CD1c-positive myeloid dendritic cell (primary cell): ENCODE measurements around the gene COMT.

Source experiments
- DNase-seq: peaks from one replicate; pipeline ENCODE4 v3.0.0-alpha.2; 2016; ENCODE audit errors: extremely low spot score

The COMT gene

DNA sequence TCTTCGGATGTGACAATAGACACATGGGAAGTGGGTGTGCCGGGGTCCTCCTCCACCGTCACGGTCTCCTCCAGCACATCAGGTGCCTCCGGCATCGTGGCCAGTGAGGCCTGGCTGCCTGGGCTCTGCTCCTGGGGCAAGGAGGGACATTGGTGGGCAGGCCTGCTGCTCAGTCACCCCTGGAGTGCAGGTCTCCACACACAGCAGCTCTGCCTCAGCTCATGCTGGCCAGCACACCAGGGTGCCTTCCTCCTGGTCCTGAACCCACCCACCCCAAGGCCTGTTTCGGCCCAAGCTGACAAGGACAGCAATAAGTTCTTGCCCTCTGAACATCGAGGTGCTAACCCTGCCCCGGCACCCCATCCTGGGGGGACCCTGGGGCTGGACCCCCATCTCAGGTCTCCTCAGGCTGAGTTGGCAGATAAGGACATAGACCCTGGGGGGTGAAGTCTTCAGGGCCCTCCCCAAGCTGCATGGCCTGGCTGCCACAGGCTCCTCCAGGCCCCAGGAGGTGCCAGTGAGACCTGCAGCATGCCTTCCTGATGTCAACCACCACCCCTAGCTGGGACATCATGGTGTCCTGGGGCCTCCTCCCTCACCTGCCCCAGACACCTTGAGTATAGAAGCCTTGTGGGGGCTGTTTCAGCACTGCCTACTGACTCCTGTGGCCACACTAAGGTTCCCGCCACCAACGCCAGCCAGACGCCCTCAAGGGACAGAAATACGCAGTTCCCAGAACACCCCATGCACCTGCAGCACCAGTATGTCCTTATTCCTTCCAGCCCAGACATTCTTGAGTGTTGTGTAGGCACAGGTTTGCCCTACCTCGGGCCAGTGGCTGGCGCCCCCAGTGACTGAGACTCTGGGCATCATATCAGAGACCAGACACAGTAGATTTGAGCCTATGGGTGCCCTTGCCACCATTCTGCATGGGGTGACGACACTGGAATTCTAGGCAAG, 40.7 kb downstream of the COMT start:
- no peak for DNase-seq

- DNase-seq: no peak
These were observed 41.5 kb downstream of the COMT start for GRCh38 chr22:19982991-19983578.

- no peak for DNase-seq
These were observed 42.2 kb downstream of the COMT start for GRCh38 chr22:19983741-19984140.

GRCh38 chr22:19984201-19984753, 42.7 kb downstream of the COMT start:
- DNase-seq: no peak

DNA sequence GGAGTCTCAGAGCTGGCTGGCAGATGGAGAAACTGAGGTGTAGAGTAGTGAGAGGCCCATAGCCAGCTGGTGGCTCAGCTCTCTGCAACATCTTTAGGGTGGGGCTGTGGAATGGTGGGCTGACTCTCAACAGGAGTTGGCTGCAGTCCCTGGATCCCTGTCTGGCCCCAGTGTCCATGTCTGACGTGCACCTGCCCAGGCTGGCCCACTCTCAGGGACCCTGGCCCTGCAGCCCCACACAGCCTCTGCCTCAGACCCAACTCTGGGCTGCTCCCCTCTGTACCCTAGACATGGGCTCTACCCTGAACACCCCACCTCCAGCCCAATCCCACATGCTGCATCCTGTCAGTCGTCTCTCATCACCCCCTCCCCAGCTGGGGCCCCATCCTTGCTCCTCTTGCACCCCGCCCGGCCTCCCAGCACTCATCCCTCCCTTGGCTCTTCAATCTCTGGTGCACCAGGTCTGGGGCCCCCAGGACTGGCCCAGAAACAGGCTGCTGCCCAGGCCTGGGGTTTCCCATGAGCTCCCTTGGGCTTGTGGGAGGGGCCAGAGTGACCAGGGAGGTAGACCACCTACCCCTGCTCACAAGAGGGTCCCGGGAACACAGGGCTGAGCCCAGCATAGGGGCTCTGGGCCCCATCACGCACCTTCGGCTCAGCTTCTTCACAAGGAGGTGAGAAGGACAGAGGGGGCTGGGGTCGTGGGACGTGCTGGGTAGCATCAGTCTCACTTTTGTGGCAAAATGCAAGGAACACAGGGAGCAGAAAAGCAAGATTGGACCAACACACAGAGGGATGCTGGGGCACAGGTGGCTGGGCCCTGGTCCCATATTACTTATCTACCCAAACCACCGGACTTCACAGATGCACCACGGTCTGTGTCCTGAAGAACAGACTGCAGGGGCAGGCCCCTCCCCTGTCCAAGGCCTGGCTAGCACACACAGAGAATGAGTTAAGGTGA, 43.6 kb downstream of the COMT start:
- no peak for DNase-seq

GRCh38 chr22:19986011-19986409, 44.4 kb downstream of the COMT start:
- no peak for DNase-seq

DNA sequence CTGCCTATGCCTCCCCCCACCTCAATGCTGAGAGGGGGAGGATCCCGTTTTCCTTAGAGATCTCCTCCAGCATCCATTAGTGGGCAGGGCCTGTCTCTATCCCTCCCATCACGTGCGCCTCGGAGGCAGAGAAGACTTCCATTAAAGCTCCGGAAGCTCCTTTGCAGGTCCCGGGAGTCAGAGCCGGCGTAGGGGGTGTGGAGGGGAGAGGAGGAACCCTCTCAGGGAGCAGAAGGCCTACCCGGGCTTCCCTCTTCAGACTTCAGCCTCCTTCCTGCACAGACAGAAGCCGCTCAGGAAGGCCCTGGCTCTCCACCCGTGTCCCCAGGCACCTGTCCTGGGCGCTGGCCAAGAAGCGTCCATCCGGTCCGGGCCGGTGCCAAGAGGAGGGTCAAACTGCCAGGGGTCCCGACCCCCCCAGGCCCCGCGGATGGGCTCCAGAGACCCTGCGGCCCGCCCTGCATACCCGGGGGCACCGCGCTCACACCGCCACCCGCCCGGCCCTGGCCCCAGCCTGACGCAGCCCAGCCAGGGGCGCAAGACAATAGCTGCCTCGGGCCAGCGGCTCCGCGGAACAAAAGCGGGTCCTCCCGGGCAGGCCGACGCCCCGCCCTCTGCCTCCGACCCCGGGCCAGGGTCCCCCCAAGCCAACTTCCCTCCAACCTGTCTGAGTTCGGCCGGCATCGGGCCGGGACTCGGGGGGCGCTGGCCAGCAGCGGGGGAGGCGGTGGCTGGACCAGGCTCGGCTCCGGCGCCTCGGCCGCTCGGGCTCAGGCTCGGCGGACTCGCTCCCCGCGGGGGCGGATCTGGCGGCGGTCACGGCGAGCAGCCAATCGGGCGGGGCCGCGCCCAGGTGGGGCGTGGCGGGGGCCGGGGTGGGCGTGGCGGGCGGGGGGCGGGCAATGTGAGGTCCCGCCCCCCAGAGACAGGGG, 45.1 kb downstream of the COMT start:
- DNase-seq: peak; percentile 84

GRCh38 chr22:19987394-19988306, 46.1 kb downstream of the COMT start:
- no peak for DNase-seq

DNA sequence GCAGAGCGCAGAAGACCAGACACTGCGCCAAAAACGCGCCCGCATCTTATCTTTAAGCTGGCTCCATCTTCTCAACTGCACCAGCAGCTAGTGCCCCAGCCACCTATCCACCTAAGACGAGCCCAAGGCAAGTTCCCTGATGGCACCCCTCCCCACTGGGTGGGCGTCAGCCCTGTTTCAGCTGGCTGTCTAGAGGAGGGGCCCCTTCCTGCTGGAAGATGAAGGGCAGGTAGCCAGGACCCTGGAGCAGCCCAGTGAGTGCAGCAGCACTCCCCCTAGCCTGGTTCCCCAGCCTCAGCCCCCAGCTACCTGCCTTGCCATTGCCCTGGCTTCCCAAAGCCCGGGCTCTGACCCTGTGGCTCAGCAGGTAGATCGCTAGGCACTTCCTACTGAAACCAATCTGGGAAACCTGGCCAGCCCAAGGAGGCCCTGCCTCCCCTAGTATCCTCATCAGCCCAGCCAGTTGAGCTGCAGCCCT, 46.8 kb downstream of the COMT start:
- DNase-seq: no peak

- DNase-seq: no peak
These were observed 47.6 kb downstream of the COMT start for GRCh38 chr22:19988965-19989724.

DNA sequence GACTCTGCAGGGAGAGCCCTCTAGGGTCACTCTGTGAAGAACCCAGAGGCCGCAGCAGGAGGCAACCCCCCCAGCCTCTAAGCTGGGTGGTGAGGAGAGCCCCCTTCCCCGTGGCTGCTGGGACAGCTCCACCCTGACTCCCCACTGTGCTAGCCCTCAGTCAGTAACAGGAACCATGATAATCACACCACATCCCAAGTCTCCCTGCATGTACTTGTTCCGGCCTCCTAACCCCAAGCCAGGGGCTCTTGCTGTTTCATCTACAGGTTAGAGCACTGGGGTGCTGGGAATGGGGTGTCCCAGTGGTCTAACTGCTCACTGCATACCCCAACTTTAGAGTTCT, 48.1 kb downstream of the COMT start:
- no peak for DNase-seq

GRCh38 chr22:19990188-19990587, 48.6 kb downstream of the COMT start:
- DNase-seq: no peak

GRCh38 chr22:19990609-19991394, 49.2 kb downstream of the COMT start:
- no peak for DNase-seq

DNA sequence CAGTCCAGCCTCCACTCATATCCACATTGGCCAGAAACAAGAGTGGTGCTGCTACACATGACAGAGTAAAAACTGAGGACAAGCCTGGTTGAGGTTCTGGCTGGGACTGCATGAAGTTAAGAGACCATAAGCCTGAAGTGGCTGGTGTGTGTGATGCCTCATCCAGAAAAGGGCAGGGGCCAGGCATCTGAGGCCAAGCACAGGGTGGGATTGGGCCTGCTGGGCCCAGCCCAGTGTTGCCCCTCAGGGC, 49.7 kb downstream of the COMT start:
- DNase-seq: no peak

DNA sequence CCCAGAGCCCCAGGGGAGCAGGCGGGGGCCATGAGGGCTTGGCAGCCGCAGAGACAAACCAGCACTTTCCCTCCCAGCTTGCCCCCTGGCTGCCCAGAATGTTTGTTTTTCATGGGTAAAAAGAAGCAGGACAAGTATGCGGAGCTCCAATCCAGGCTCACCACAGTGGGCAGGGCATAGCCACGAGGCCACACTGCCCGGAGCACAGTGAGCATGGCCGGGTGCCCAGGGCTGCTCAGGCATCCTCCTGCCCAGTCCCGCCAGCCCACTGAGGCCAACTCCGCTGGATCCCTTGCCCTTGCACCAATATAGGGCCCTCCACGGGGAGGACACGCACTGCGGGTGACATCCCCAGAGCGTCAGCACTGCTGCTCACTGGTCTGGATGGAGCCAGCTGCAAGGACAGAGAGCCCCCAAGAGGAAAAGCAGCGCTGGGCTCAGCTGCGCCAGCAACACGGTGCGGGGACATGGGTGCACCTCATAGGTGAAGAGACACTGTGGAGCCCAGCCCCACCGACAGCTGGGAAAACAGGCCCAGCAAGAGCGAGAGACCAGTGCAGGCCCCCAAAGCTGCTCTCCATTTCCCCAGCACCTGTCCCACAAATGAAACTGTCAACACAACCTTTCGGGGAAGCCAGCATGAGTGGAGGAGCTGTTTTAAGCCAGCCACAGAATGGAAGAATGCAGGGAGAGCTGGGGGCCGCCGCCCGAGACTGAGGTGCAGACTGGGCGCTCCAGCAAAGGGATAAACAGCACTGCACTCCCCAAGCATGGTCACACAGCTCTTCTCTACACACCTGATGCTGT, 50.3 kb downstream of the COMT start:
- DNase-seq: no peak

DNA sequence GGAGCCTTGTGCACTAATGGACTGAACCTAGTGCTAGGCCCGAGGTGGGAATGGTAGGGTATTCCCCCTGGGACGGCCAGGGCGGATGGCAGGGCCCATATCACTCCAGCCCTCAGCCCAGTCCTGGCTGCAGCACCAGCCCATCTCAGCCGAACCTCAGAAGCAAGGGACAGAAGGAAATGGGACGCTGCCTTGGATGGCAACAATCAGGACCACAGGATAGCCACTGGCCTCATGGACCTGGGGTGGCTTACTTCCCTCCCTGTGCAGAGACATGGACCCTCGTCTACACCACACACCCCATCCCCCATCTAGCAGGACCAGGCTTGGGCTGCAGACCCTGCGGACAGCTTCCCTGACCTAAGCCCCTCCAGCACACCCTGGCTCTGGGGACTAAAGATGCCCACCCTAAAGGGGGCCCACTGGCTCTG, 50.9 kb downstream of the COMT start:
- no peak for DNase-seq

- DNase-seq: no peak
These were observed 51.4 kb downstream of the COMT start for GRCh38 chr22:19992921-19993355.
